ENCODE results near the gene EHF. TPM values are rescaled to one million over a fixed set of nuclear protein-coding genes. Genes with fewer than 3 reads are reported as not detected.
A peak's percentile ranks its signal among the peaks of the same experiment; 100 is the strongest.

The EHF gene
- total and polyA plus RNA-seq, 9 of the 15 experiments (the other 6 are each of a cell fraction or from before 2014, with no cell fraction given) = 0.04 to 0.54 (median 0.37) TPM

- TF ChIP-seq TCFL5 (CRISPR knock-in tag; conservative IDR thresholded peaks at IDR 0.05) (no peak), E2F3 (CRISPR knock-in tag; IDR thresholded peaks at IDR 0.05) (no peak), NR2F6 (CRISPR knock-in tag; IDR thresholded peaks at IDR 0.05) (no peak), CTBP1 (IDR thresholded peaks at IDR 0.05; ENCODE audit: borderline replicate concordance) (no peak), ZNF398 (CRISPR knock-in tag; IDR thresholded peaks at IDR 0.05) (no peak), MED1 (CRISPR knock-in tag; IDR thresholded peaks at IDR 0.05; ENCODE audit: borderline replicate concordance) (no peak), HLTF (IDR thresholded peaks at IDR 0.05) (no peak), RCOR1 (IDR thresholded peaks at IDR 0.05; ENCODE audit: borderline replicate concordance in 1 of 2, low read depth in 2 of 2, low read length in 2 of 2) (peak; percentile 67 to 94; a peak in 3 of 4 replicates), NR1H2 (CRISPR knock-in tag; IDR thresholded peaks at IDR 0.05) (no peak)
- TF ChIP-seq, protein P1, sequence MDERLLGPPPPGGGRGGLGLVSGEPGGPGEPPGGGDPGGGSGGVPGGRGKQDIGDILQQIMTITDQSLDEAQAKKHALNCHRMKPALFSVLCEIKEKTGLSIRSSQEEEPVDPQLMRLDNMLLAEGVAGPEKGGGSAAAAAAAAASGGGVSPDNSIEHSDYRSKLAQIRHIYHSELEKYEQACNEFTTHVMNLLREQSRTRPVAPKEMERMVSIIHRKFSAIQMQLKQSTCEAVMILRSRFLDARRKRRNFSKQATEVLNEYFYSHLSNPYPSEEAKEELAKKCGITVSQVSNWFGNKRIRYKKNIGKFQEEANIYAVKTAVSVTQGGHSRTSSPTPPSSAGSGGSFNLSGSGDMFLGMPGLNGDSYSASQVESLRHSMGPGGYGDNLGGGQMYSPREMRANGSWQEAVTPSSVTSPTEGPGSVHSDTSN (CRISPR knock-in tag; IDR thresholded peaks at IDR 0.05; ENCODE audit: low read depth) = no peak
- TF ChIP-seq, protein P1 (tag; conservative IDR thresholded peaks at IDR 0.05; ENCODE audit: low read depth) = peak; percentile 67; the same call in 1 of the 2 replicates
Measured at GRCh38 chr11:34651551-34651950, 30.7 kb downstream of the EHF start (continued).

All from K562 (cell line).